GM12873 (cell line): ENCODE measurements around the gene DARS2.

Source experiments
- CTCF ChIP-seq: IDR thresholded peaks from 2 replicates; pipeline ENCODE4 v1.5.1; 2012; ENCODE audit warnings: low read depth, mild to moderate bottlenecking, moderate library complexity, low read length, control low read depth; ENCODE audit not compliant: insufficient read depth; ENCODE audit errors: missing control alignments

DARS2 gene

GRCh38 chr1:173824315-173825081 is at the start of gene DARS2, which contains the start of gene CENPL:
Gene DARS2, plus strand, starts transcription at chr1:173824673. Its CDS starts 557 bp downstream, at chr1:173825230.
Gene CENPL, minus strand, starts transcription at chr1:173824883. Its CDS starts 13,584 bp downstream, at chr1:173811299.
- no peak for TF ChIP-seq CTCF

GRCh38 chr1:173775578-173776226 is 48.8 kb upstream of the DARS2 start:
- TF ChIP-seq CTCF, result no peak

GRCh38 chr1:173779936-173780335 is 44.5 kb upstream of the DARS2 start:
- no peak for TF ChIP-seq CTCF

- TF ChIP-seq CTCF, result no peak
Measured at GRCh38 chr1:173784997-173785396, 39.5 kb upstream of the DARS2 start.

DNA sequence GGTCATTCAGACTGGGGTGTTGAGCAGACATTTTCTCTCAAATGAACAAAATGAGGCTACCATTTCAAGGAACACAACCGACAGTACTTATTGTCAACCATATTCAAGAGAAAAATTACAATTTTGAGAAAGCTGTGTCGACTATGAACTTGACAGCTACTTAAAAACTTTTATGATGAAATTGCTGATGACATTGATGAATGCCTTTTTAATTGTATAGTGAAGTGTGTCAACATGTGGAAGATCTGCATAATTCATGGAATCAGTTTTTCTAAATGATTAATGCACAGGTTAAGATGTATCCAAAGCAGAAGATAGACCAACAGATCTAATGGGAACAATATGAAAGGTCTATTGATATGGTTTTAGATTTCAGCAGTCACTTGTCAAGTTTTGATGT is 34.6 kb upstream of the DARS2 start:
- TF ChIP-seq CTCF, result no peak

DNA sequence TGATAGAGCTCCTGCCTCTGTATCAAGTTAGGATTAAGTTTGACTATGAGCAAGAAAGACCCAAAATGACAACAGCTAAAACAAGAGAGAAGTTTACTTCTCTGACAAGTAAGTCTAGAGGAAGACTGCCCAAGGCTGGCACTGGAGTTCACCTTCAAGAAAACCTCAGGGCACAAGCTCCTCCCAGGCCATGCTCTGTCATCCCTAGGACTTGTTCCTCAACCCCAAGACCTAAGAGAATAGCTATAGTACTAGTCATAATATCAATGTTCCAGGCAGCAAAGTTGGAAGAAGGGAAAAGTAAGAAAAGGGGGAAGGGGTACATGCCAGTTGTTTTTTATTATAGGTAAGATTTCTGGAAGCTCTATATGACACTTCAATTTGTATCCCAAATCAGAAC is 26.4 kb upstream of the DARS2 start:
- no peak for TF ChIP-seq CTCF

DNA sequence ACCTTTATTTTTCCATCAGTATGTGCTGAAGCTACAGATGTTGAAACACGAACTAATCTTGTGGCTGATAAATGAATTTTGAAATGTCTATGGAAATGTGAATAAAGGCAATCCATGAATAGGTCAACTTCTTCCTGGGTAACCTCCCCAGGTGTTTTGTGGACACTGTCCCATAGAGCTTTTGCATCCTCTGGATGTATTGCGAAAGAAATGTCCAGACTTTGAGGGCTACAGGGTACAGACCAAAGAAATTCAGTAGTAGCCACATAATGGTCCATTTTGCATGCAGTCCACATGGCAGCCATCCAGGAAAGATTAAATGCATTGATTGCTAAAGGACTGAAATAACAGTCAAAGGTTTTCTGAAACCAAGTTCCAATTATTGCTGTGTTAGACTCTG is 21.5 kb upstream of the DARS2 start:
- no peak for TF ChIP-seq CTCF
